HFF-Myc (cell line): ENCODE measurements around the gene ABCG8.

Source experiments
- DNase-seq: peaks from one replicate; pipeline ENCODE4 v3.0.0-alpha.2; 2011; ENCODE audit warnings: low read depth; ENCODE audit errors: extremely low read depth
- H3K4me3 ChIP-seq: replicated peaks from 2 replicates; pipeline ENCODE4 v1.5.1; 2011; ENCODE audit warnings: low read depth, mild to moderate bottlenecking, control low read depth, low read length
- CTCF ChIP-seq: IDR thresholded peaks from 2 replicates; pipeline ENCODE4 v1.5.1; 2012; ENCODE audit warnings: mild to moderate bottlenecking, low read depth, low read length, control low read depth; ENCODE audit errors: missing control alignments

ABCG8 gene

GRCh38 chr2:43798300-43798699 lies 40.5 kb upstream of the ABCG8 start:
- TF ChIP-seq CTCF: no peak
- DNase-seq: no peak

GRCh38 chr2:43800894-43801293 lies 37.9 kb upstream of the ABCG8 start:
- no peak for TF ChIP-seq CTCF
- no peak overlapping the region for H3K4me3 ChIP-seq
- no peak for DNase-seq

More at GRCh38 chr2:43798300-43798699, 40.5 kb upstream of the ABCG8 start:
- H3K4me3 ChIP-seq: no peak overlapping the region

GRCh38 chr2:43802135-43802534 lies 36.6 kb upstream of the ABCG8 start:
- TF ChIP-seq CTCF: no peak
- no peak for DNase-seq
- H3K4me3 ChIP-seq: no peak overlapping the region

GRCh38 chr2:43803113-43803512 lies 35.7 kb upstream of the ABCG8 start:
- DNase-seq: no peak
- no peak overlapping the region for H3K4me3 ChIP-seq
- TF ChIP-seq CTCF: no peak

GRCh38 chr2:43806719-43807031 lies 32.1 kb upstream of the ABCG8 start:
- DNase-seq: no peak
- no peak for TF ChIP-seq CTCF
- H3K4me3 ChIP-seq: no peak overlapping the region

- no peak for DNase-seq
- no peak overlapping the region for H3K4me3 ChIP-seq
- TF ChIP-seq CTCF: no peak
These were observed 28.3 kb upstream of the ABCG8 start for GRCh38 chr2:43810452-43810851.

GRCh38 chr2:43810888-43811287 lies 27.9 kb upstream of the ABCG8 start:
- no peak for DNase-seq
- no peak overlapping the region for H3K4me3 ChIP-seq
- no peak for TF ChIP-seq CTCF
